Transverse colon (tissue), 4 donors: ENCODE data around the gene SSRP1. TPM values are rescaled to one million over a fixed set of nuclear protein-coding genes. Genes with fewer than 3 reads are reported as not detected.

Source experiments
- DNase-seq: peaks from one replicate; pipeline ENCODE4 v3.0.0-alpha.2; 2019
- H3K27ac ChIP-seq, 4 donors: fragments of 200-600 bp; sonication (generic); 2 replicates each; pipeline ENCODE4 v1.5.1; 2016 to 2018; ENCODE audit warnings: inconsistent platforms in 4 of 4
- H3K27me3 ChIP-seq: fragments of 200-600 bp; sonication (generic); 2 replicates; pipeline ENCODE4 v1.5.1; 2017; ENCODE audit warnings: inconsistent platforms
- H3K36me3 ChIP-seq, 4 donors: fragments of 200-600 bp; sonication (generic); 2 replicates each; pipeline ENCODE4 v1.5.1; 2017 to 2019; ENCODE audit warnings: inconsistent platforms in 4 of 4
- H3K4me1 ChIP-seq, 4 donors: fragments of 200-600 bp; sonication (generic); 2 replicates each; pipeline ENCODE4 v1.5.1; 2017 to 2020; ENCODE audit warnings: inconsistent platforms in 4 of 4
- H3K4me3 ChIP-seq, 4 donors: fragments of 200-600 bp; sonication (generic); 1 replicate in 1 of 4; 2 replicates in 3 of 4; pipeline versions ENCODE4 v1.5.1 to v1.6.1; 2017 to 2019; ENCODE audit warnings: inconsistent platforms in 4 of 4
- H3K9me3 ChIP-seq, 2 donors: fragments of 200-600 bp; sonication (generic); 2 replicates each; pipeline ENCODE4 v1.5.1; 2017 to 2019; ENCODE audit warnings: inconsistent platforms in 2 of 2
- EP300 ChIP-seq: sonication (generic); formaldehyde crosslinking; IDR thresholded peaks from one replicate; pipeline ENCODE4 v1.6.1; 2017; ENCODE audit warnings: antibody characterized with exemption, low read depth
- POLR2A ChIP-seq: fragments of 450-650 bp; IDR thresholded peaks from one replicate; pipeline ENCODE4 v1.6.1; 2016; ENCODE audit warnings: antibody characterized with exemption, mild to moderate bottlenecking, moderate library complexity
- POLR2AphosphoS5 ChIP-seq, 3 donors: sonication (generic); formaldehyde crosslinking; IDR thresholded peaks; one replicate each; pipeline ENCODE4 v1.6.1; 2016; ENCODE audit warnings: antibody characterized with exemption in 3 of 3
- WGBS, 2 donors: methylation state at CpG; one replicate each; pipeline ENCODE4 v1.1.5; 2018; ENCODE audit warnings: low coverage in 1 of 2; 5-methylcytosine and 5-hydroxymethylcytosine counted together
- in situ Hi-C, 4 donors: fragments of 200-750 bp; cut with MboI; loops; one replicate each; pipeline versions ENCODE4 v1.15.0 to v1.15.1; 2017; ENCODE audit warnings: low sequenced_read_pairs in 3 of 4, low pct_ligation_motif_present in 1 of 4, low pct_unique_long_range_greater_than_20kb in 1 of 4
- intact Hi-C: fragments of 100-400 bp; cut with DNase I; formaldehyde crosslinking; loops from one replicate; pipeline ENCODE4 v1.15.1; 2023; ENCODE audit warnings: low total_unique reads
- total RNA-seq, 4 donors: library from RNA; depleted of rRNA; stranded (reverse); fragments of >200 nt; gene quantifications; one replicate each; pipeline ENCODE4 v1.1.0, GENCODE V29; 2016
- TF ChIP-seq, protein P1 (sequence below), 5 experiments: fragments of 200-600 bp in 3 of 5; fragments of 450-650 bp in 2 of 5; sonication (generic) in 3 of 5; IDR thresholded peaks; 1 replicate in 2 of 5; 2 replicates in 3 of 5; pipeline ENCODE4 v1.5.1; 2016 to 2017; ENCODE audit warnings: antibody characterized with exemption in 5 of 5, inconsistent platforms in 3 of 5, mild to moderate bottlenecking in 2 of 5, moderate library complexity in 1 of 5

SSRP1 gene
- total RNA-seq, 4 donors from 2014 or later: 32.0 to 59.4 (median 45.5) TPM

DNA sequence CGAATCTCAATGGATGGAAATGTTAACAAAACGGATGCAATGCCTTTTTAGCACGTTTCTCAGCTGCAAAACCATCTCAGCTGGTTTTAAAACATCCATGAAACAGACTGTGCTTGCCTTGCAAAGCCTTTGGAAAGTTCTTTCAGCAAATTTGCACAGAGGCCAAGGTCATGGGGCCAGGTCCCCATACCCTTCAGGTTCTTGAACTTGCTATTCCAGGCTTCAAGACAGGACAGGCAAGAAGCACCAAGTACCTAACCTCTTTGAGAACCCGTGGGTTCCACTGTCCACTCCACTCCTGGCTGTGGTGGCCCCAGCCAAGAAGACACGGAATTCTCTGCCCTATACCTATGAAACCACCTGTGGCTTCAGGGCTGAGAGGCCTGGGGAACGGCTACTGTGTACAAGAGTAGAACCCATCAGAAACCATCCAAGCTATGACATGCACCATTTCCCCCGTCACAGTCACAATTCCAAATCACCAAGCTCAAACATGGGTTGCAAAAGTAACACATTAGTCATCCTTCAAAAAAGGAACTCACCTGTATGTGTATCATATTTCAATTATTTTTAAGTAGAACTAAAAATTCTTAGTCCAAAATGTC, 27.9 kb downstream of the SSRP1 start:
- peaks cover 0 to 14% (median 3%) of the 10 kb centered on the region in 4 donors for H3K36me3 ChIP-seq
- no peak overlapping the region for H3K4me3 ChIP-seq
- H3K27ac ChIP-seq: no peak overlapping the region
- intact Hi-C loops: no loop called here
- in situ Hi-C loops: no loop called here
- peaks cover 16 to 77% (median 44%) of the 10 kb centered on the region in 4 donors for H3K4me1 ChIP-seq
- no peaks in the 10 kb centered on the region for H3K27me3 ChIP-seq
- TF ChIP-seq, protein P1, sequence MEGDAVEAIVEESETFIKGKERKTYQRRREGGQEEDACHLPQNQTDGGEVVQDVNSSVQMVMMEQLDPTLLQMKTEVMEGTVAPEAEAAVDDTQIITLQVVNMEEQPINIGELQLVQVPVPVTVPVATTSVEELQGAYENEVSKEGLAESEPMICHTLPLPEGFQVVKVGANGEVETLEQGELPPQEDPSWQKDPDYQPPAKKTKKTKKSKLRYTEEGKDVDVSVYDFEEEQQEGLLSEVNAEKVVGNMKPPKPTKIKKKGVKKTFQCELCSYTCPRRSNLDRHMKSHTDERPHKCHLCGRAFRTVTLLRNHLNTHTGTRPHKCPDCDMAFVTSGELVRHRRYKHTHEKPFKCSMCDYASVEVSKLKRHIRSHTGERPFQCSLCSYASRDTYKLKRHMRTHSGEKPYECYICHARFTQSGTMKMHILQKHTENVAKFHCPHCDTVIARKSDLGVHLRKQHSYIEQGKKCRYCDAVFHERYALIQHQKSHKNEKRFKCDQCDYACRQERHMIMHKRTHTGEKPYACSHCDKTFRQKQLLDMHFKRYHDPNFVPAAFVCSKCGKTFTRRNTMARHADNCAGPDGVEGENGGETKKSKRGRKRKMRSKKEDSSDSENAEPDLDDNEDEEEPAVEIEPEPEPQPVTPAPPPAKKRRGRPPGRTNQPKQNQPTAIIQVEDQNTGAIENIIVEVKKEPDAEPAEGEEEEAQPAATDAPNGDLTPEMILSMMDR (IDR thresholded peaks at IDR 0.05): no peak
- TF ChIP-seq EP300: no peak
- TF ChIP-seq POLR2AphosphoS5 (IDR thresholded peaks at IDR 0.05): no peak
- TF ChIP-seq POLR2A: no peak
- 71 to 78% methylated on average over 6 to 7 of the region's 7 CpGs for WGBS, 2 donors
- DNase-seq: no peak
- no peaks in the 10 kb centered on the region for H3K9me3 ChIP-seq

DNA sequence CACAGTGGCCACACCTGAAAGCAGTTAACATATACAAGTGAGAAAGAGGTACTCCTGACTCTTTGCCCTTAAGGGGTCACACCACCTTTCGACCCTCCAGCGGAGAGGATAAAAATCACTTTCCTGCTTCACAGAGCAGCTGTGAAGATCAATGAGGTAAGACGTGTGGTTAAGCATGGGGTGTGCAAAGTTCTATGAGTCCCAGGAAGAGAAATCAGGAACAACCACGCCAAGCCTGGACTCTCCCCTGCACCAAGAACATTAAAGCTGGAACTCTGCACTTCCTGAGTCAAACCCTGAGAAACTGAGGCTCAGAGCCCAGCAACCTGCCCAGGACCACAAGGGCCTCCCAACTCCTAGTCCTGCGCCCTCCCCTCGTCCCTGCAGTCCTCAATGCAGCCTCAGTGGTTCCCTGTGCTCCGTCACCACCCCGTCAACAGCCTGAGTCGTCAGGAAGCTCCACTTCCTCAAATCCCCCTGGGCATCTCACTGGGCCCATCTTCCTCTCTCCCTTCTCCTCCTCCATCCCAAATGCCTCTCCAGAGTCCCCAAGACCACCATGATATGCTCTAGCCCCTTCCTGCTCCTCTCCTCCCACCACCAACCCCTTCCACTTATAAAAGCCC, 28.6 kb downstream of the SSRP1 start:
- H3K9me3 ChIP-seq: no peaks in the 10 kb centered on the region
- DNase-seq: no peak
- TF ChIP-seq, protein P1 (IDR thresholded peaks at IDR 0.05): no peak
- TF ChIP-seq EP300 (no peak), POLR2A (no peak), POLR2AphosphoS5 (IDR thresholded peaks at IDR 0.05) (no peak)
- H3K4me3 ChIP-seq: no peak overlapping the region
- 42 to 58% methylated on average over 6 to 9 of the region's 9 CpGs for WGBS, 2 donors
- intact Hi-C loops (no loop called here), in situ Hi-C loops (no loop called here)
- H3K4me1 ChIP-seq: peaks cover 16 to 70% (median 37%) of the 10 kb centered on the region in 4 donors
- no peaks in the 10 kb centered on the region for H3K27me3 ChIP-seq
- peaks cover 0 to 21% (median 7%) of the 10 kb centered on the region in 4 donors for H3K36me3 ChIP-seq
- H3K27ac ChIP-seq: no peak overlapping the region

DNA sequence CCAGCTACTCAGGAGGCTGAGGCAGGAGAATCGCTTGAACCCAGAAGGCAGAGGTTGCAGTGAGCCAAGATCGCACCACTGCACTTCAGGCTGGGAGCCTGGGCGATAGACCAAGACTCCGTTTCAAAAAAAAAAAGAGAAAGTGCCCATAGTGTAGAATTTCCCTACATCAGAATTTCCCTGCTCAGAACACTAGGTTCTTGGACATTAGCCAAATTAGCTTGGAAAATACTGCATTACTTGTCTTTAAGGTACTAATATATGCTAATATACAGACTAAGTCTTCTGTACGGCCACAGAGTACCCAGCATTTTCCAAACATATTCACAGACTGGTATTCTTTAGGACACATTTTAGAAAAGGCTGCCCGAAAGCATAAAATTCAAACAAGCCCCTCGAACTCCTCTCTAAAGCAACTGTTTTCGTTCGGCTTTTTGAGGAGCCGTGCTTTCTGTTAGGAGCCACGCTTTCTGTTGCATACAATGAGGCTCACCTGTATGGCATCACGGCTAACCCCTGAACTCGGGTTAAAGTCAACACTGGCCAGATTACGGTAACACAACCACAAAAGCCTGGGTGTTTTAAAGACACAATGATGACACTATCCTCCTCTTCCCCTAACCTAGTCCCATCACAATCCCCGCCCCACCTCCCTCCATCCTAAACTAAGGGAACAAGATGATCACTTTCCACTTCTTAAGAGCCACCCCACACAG, 29.4 kb downstream of the SSRP1 start:
- WGBS, 2 donors: 87 to 88% methylated on average over 6 to 15 of the region's 15 CpGs
- no peak for TF ChIP-seq EP300
- TF ChIP-seq POLR2AphosphoS5 (IDR thresholded peaks at IDR 0.05): no peak
- no peak for TF ChIP-seq POLR2A
- TF ChIP-seq, protein P1 (IDR thresholded peaks at IDR 0.05): no peak
- intact Hi-C loops (no loop called here), in situ Hi-C loops (no loop called here)
- Histone ChIP-seq H3K27me3 (no peaks in the 10 kb centered on the region), H3K27ac (no peak overlapping the region), H3K4me3 (no peak overlapping the region), H3K9me3 (no peaks in the 10 kb centered on the region), H3K36me3 (peaks cover 0 to 29% (median 11%) of the 10 kb centered on the region in 4 donors), H3K4me1 (peaks cover 12 to 64% (median 29%) of the 10 kb centered on the region in 4 donors)
- DNase-seq: no peak

DNA sequence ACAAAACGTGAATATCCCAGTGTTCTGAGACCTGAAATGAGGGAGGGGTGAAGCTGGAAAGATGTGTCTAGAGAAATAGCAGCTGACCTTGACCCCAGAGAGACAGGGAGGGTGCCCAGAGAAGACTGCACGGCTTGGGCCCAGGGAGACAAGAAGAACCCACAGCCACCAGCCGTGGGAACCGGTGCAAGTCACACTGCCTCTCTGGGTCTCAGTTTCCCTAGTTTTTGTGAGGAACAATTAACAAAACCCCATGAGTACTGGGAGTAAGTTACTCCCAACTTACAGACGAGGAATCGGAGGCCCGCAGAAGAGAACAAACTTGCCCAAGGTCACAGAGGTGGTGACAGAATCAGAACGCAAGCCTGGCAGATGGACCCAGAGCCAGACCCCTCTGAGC, 30.2 kb downstream of the SSRP1 start:
- Histone ChIP-seq H3K27me3 (no peaks in the 10 kb centered on the region), H3K27ac (no peak overlapping the region), H3K36me3 (peaks cover 0 to 37% (median 15%) of the 10 kb centered on the region in 4 donors), H3K9me3 (no peaks in the 10 kb centered on the region), H3K4me1 (peaks cover 10 to 56% (median 21%) of the 10 kb centered on the region in 4 donors), H3K4me3 (no peak overlapping the region)
- TF ChIP-seq POLR2A (no peak), POLR2AphosphoS5 (IDR thresholded peaks at IDR 0.05) (no peak), EP300 (no peak)
- TF ChIP-seq, protein P1 (IDR thresholded peaks at IDR 0.05): no peak
- intact Hi-C loops: no loop called here
- 65 to 87% methylated on average over 2 to 8 of the region's 8 CpGs for WGBS, 2 donors
- DNase-seq: no peak
- in situ Hi-C loops: no loop called here
